ENCODE data around the gene HPS1.

HPS1 gene

DNA sequence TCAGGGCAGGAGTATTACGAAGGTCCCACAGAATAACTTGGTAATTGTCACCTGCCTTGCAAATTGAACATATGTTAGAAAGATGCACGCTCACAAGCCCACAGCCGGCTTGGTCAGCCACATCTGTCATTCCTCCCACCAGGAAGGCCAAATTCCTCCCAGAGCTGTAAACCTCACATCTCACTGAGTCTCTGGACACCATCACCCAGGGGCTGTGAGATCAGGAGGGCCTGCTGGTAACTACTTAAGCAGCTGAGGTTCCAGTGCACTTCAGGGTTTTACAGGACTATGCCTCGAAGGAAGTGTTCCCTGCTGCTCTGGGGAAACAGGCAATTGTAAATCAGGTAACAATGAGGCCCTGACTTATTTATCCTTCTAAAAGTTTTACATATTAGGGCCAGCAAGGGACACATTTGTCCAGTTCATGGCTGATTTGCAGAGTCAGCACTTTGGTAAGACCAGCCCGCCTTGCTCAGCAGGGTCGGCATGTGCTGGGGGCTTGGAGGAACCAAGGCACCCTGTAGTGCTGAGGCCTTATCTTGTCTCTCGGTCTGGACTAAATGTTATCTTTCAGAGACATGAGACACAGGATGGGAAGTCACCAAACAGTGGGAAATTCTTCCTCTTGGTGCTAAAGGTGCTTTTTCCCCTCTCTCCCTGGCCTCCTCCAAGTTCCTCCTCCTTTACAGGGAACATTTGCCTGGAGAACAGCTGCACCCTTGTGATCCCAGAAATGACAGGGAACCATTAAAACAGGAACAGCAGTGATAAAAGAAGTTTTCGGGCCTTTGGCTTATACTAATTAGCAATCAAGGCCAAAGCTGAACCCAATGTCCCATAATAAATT lies 66.0 kb downstream of the HPS1 start:
- TF ChIP-seq EGR1 (IDR thresholded peaks at IDR 0.05), result no peak
- no peak for TF ChIP-seq TEAD4 (IDR thresholded peaks at IDR 0.05)
- no peak for TF ChIP-seq TAF1 (IDR thresholded peaks at IDR 0.05; ENCODE audit: low read depth)
- TF ChIP-seq CEBPB (IDR thresholded peaks at IDR 0.05), result no peak
- TF ChIP-seq, protein P1, sequence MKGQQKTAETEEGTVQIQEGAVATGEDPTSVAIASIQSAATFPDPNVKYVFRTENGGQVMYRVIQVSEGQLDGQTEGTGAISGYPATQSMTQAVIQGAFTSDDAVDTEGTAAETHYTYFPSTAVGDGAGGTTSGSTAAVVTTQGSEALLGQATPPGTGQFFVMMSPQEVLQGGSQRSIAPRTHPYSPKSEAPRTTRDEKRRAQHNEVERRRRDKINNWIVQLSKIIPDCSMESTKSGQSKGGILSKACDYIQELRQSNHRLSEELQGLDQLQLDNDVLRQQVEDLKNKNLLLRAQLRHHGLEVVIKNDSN (IDR thresholded peaks at IDR 0.05), result no peak
- no peak for TF ChIP-seq ZBTB7A (IDR thresholded peaks at IDR 0.05; ENCODE audit: low read depth)
- TF ChIP-seq, protein P2, sequence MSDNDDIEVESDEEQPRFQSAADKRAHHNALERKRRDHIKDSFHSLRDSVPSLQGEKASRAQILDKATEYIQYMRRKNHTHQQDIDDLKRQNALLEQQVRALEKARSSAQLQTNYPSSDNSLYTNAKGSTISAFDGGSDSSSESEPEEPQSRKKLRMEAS (IDR thresholded peaks at IDR 0.05), result no peak
- no peak for TF ChIP-seq FOXM1 (IDR thresholded peaks at IDR 0.05; ENCODE audit: borderline replicate concordance, low read depth)
- TF ChIP-seq TCF12 (IDR thresholded peaks at IDR 0.05; ENCODE audit: low read depth), result no peak
- TF ChIP-seq NFIC (IDR thresholded peaks at IDR 0.05), result no peak
- no peak for TF ChIP-seq YY1 (IDR thresholded peaks at IDR 0.05; ENCODE audit: low read depth)
- TF ChIP-seq CREB1 (IDR thresholded peaks at IDR 0.05; ENCODE audit: low read depth), result no peak

DNA sequence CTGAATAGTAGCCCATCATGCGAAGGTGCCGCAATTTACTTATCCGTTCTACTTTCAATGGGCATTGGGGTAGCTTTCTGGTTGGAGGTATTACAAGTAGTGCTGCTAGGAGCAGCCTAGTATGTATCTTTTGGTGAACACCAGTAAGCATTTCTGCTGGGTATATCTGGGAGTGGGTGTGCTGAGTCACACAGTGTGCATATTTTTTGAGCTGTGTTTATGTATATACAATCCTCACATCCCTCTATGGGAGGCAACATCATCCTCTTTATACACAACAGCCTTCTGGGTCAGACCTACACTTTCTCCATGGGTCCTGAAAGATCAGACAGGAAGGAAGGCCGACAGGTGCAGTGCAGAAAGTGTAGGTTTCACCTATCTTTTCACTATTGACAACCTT lies 68.0 kb downstream of the HPS1 start:
- no peak for TF ChIP-seq NFIC (IDR thresholded peaks at IDR 0.05)
- no peak for TF ChIP-seq CEBPB (IDR thresholded peaks at IDR 0.05)
- TF ChIP-seq, protein P3, sequence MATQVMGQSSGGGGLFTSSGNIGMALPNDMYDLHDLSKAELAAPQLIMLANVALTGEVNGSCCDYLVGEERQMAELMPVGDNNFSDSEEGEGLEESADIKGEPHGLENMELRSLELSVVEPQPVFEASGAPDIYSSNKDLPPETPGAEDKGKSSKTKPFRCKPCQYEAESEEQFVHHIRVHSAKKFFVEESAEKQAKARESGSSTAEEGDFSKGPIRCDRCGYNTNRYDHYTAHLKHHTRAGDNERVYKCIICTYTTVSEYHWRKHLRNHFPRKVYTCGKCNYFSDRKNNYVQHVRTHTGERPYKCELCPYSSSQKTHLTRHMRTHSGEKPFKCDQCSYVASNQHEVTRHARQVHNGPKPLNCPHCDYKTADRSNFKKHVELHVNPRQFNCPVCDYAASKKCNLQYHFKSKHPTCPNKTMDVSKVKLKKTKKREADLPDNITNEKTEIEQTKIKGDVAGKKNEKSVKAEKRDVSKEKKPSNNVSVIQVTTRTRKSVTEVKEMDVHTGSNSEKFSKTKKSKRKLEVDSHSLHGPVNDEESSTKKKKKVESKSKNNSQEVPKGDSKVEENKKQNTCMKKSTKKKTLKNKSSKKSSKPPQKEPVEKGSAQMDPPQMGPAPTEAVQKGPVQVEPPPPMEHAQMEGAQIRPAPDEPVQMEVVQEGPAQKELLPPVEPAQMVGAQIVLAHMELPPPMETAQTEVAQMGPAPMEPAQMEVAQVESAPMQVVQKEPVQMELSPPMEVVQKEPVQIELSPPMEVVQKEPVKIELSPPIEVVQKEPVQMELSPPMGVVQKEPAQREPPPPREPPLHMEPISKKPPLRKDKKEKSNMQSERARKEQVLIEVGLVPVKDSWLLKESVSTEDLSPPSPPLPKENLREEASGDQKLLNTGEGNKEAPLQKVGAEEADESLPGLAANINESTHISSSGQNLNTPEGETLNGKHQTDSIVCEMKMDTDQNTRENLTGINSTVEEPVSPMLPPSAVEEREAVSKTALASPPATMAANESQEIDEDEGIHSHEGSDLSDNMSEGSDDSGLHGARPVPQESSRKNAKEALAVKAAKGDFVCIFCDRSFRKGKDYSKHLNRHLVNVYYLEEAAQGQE (IDR thresholded peaks at IDR 0.05; ENCODE audit: low read depth), result no peak
- TF ChIP-seq, protein P2 (IDR thresholded peaks at IDR 0.05), result no peak
- TF ChIP-seq EP300 (IDR thresholded peaks at IDR 0.05; ENCODE audit: borderline replicate concordance), result no peak
- no peak for TF ChIP-seq CREB1 (IDR thresholded peaks at IDR 0.05; ENCODE audit: low read depth)
- TF ChIP-seq TCF12 (IDR thresholded peaks at IDR 0.05; ENCODE audit: low read depth), result no peak
- no peak for TF ChIP-seq RAD21 (IDR thresholded peaks at IDR 0.05; ENCODE audit: low read depth)
- TF ChIP-seq, protein P1 (IDR thresholded peaks at IDR 0.05), result no peak
- no peak for TF ChIP-seq ZBTB7A (IDR thresholded peaks at IDR 0.05; ENCODE audit: low read depth)
- TF ChIP-seq TAF1 (IDR thresholded peaks at IDR 0.05; ENCODE audit: low read depth), result no peak
- TF ChIP-seq EGR1 (IDR thresholded peaks at IDR 0.05), result no peak
- TF ChIP-seq YY1 (IDR thresholded peaks at IDR 0.05; ENCODE audit: low read depth), result no peak
- no peak for TF ChIP-seq TEAD4 (IDR thresholded peaks at IDR 0.05)
- TF ChIP-seq FOXM1 (IDR thresholded peaks at IDR 0.05; ENCODE audit: borderline replicate concordance, low read depth), result no peak

DNA sequence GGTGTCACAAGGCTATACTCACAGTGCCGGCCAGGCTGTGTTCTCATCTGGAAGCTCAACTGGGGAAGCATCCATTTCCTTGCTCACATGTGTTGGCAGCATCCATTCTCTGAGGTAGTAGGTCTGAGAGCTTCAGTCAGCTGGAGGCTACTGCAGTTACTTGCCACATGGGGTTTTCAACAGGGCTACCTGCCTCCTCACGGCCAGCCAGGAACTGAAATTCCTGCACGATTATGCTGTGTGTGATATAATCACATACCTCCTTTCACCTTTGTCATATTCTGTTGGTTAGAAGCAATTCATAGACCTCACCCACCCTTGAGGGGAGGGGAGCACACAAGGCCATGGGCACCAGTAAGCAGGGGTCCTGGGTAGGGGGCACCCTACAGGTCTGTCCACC lies 69.2 kb downstream of the HPS1 start:
- TF ChIP-seq YY1 (IDR thresholded peaks at IDR 0.05; ENCODE audit: low read depth) (no peak), FOXM1 (IDR thresholded peaks at IDR 0.05; ENCODE audit: borderline replicate concordance, low read depth) (no peak)

DNA sequence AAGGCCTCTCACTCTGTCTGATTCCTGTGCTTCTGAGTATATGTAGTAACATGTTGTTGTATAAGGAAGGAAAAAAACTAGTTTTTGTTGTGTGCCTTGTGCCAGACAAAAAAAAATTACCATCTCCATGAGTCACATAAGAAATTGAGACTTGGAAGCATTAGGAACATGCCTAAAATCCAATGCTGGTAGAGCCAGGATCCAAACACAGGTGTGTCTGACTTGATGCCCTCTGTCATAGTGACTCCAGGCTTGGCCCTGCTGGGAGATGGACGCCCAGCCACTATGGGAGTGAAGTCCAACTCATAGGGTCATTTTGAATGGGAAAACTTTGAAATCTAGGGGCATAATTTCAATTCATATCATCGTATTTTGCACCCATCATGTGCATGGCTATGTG lies 69.7 kb downstream of the HPS1 start:
- TF ChIP-seq, protein P1 (IDR thresholded peaks at IDR 0.05), result no peak

DNA sequence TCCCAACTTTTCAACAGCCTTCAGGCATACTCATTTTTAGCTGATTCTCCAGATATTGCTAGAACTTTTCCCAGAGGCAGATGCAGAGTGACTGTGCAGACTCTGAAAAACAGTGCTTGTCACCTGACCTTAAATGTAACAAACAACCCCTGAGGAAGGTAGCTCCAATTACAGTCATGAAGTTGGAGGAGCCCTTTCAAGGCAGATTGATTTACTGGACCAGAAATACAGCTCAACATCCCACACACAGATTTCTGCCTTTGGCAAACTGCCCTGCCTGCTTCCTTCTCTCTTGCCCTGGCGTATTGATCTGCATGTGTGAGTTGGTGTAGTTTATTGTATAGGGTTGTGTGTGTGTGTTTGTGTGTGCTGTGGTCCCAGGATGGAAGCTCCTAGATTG lies 70.2 kb downstream of the HPS1 start:
- TF ChIP-seq, protein P2 (IDR thresholded peaks at IDR 0.05), result no peak
- no peak for TF ChIP-seq TAF1 (IDR thresholded peaks at IDR 0.05; ENCODE audit: low read depth)
- TF ChIP-seq NFIC (IDR thresholded peaks at IDR 0.05), result peak; percentile 56
- TF ChIP-seq, protein P1 (IDR thresholded peaks at IDR 0.05), result peak; percentile 66

DNA sequence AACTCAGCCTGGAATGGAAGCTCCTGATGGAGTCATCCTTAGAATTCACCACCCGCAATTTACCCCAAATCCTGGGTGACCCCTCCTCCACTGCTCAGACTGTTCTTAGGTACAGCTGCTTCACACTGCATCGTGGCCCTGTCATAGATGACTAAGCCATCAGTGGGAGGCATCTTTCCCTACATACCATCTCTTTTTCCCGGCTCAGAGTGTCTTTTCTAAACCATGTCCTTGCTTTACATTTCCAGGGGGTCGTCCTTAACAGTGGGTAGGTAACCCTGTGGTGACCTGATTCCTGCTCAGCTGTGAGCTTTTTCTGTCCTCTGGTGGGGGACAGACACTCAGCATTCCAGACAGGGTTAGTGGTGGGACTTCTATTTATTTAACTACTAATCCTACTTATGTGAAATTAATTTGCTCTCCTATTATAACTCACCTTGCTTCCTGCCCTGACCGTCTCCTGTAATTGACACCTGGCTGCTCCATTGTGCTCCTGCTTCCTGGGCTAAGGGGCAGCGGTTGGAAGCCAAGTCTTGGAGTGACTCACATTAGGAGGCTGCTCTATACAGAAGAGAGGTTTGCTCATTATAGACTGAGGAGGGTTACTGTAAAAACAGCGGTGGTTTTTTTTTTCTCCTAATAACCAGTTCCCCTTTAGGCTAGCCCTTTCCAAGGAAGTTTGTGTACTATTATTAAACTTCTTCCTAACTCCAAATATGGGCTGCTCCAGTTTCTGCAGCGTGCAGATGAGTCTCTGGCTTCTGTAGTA lies 72.3 kb downstream of the HPS1 start:
- TF ChIP-seq TEAD4 (IDR thresholded peaks at IDR 0.05) (no peak), ZBTB7A (IDR thresholded peaks at IDR 0.05; ENCODE audit: low read depth) (no peak), FOXM1 (IDR thresholded peaks at IDR 0.05; ENCODE audit: borderline replicate concordance, low read depth) (no peak), RAD21 (IDR thresholded peaks at IDR 0.05; ENCODE audit: low read depth) (no peak), CREB1 (IDR thresholded peaks at IDR 0.05; ENCODE audit: low read depth) (no peak), TCF12 (IDR thresholded peaks at IDR 0.05; ENCODE audit: low read depth) (no peak), CEBPB (IDR thresholded peaks at IDR 0.05) (no peak), TAF1 (IDR thresholded peaks at IDR 0.05; ENCODE audit: low read depth) (no peak), EGR1 (IDR thresholded peaks at IDR 0.05) (no peak), NFIC (IDR thresholded peaks at IDR 0.05) (no peak)
- TF ChIP-seq, protein P3 (IDR thresholded peaks at IDR 0.05; ENCODE audit: low read depth), result no peak
